ENCODE data around the gene SAP30BP.

Gene SAP30BP

GRCh38 chr17:75743625-75744206 lies 76.6 kb downstream of the SAP30BP start:
- no peak for FAIRE-seq

- FAIRE-seq, result no peak
These were observed 81.6 kb downstream of the SAP30BP start for GRCh38 chr17:75748706-75749105.

GRCh38 chr17:75749545-75750389 lies 82.6 kb downstream of the SAP30BP start:
- FAIRE-seq, result no peak

- FAIRE-seq, result no peak
These were observed 83.7 kb downstream of the SAP30BP start for GRCh38 chr17:75750661-75751423.

- FAIRE-seq, result no peak
These were observed 84.7 kb downstream of the SAP30BP start for GRCh38 chr17:75751676-75752404.

GRCh38 chr17:75752405-75752709 lies 85.2 kb downstream of the SAP30BP start:
- no peak for FAIRE-seq

- FAIRE-seq, result no peak
These were observed 85.8 kb downstream of the SAP30BP start for GRCh38 chr17:75752802-75753513.

- FAIRE-seq, result no peak
These were observed 86.6 kb downstream of the SAP30BP start for GRCh38 chr17:75753514-75754377.

- FAIRE-seq, result no peak
These were observed 87.5 kb downstream of the SAP30BP start for GRCh38 chr17:75754378-75755204.

GRCh38 chr17:75755205-75755901 lies 88.2 kb downstream of the SAP30BP start:
- no peak for FAIRE-seq

- no peak for FAIRE-seq
These were observed 88.9 kb downstream of the SAP30BP start for GRCh38 chr17:75755990-75756389.

GRCh38 chr17:75756451-75757085 lies 89.4 kb downstream of the SAP30BP start:
- FAIRE-seq, result no peak

- no peak for FAIRE-seq
These were observed 90.0 kb downstream of the SAP30BP start for GRCh38 chr17:75757086-75757681.

All from colon (tissue), 2 donors.